Smooth muscle cell (in vitro differentiated cells): ENCODE data around the gene BMAL2. TPM values are rescaled to one million over a fixed set of nuclear protein-coding genes. Genes with fewer than 3 reads are reported as not detected.

ENCODE experiments used
- polyA plus RNA-seq: library from polyadenylated mRNA; unstranded; fragments of >200 nt; fragmentation: Nextera tagmentation; extraction: Ambion mirVana; gene quantifications from 2 replicates; pipeline ENCODE4 v1.2.1, GENCODE V29; 2016
- total RNA-seq: library from RNA; depleted of rRNA; stranded (reverse); fragments of >200 nt; gene quantifications from 2 replicates; pipeline ENCODE4 v1.2.3, GENCODE V29; 2014

BMAL2 gene
- total and polyA plus RNA-seq, 2 experiments from 2014 or later, result 6.2 to 13.6 TPM

Other genes starting within 250 kb of the BMAL2 start
- gene STK38L, start 88.5 kb upstream of the BMAL2 start, total RNA-seq, result 178 and 190 TPM in 2 replicates
- 57.8 and 82.7 TPM in 2 replicates for gene STK38L, start 88.5 kb upstream of the BMAL2 start, polyA plus RNA-seq
- not detected in 2 replicates for gene SMCO2, start 113.9 kb downstream of the BMAL2 start, total RNA-seq
- 0.20 TPM in 1 of 2 replicates, not detected in the other for gene SMCO2, start 113.9 kb downstream of the BMAL2 start, polyA plus RNA-seq
- 150 and 156 TPM in 2 replicates for gene PPFIBP1, start 191.4 kb downstream of the BMAL2 start, total RNA-seq
- 45.7 and 79.1 TPM in 2 replicates for gene PPFIBP1, start 191.4 kb downstream of the BMAL2 start, polyA plus RNA-seq